Activated naive CD4-positive, alpha-beta T cell treated with anti-CD3 and anti-CD28 coated beads, Interleukin-2, amount 50 U/mL, for 72 hours (primary cell): ENCODE data around the gene B3GNT3. TPM values are rescaled to one million over a fixed set of nuclear protein-coding genes. Genes with fewer than 3 reads are reported as not detected.

Experiments
- ATAC-seq, 2 donors: fragments of 150-1000 bp; cut with Tn5 transposase; 2 replicates each; pipeline ENCODE4 v1.10.0; 2021; ENCODE audit warnings: mild to moderate bottlenecking in 2 of 2, moderate library complexity in 2 of 2
- DNase-seq, 2 donors: peaks; one replicate each; pipeline ENCODE4 v3.0.0; 2021 to 2022; ENCODE audit warnings: low spot score in 2 of 2
- H3K27ac Mint-ChIP-seq, 2 donors: one replicate each; pipeline ENCODE4 v1.8.0; 2022; ENCODE audit warnings: mild to moderate bottlenecking in 2 of 2, mixed read lengths in 2 of 2
- H3K36me3 Mint-ChIP-seq, 2 donors: one replicate each; pipeline ENCODE4 v1.8.0; 2022; ENCODE audit warnings: mixed read lengths in 2 of 2
- H3K9me3 Mint-ChIP-seq, 2 donors: one replicate each; pipeline ENCODE4 v1.8.0; 2022; ENCODE audit warnings: mixed read lengths in 2 of 2
- total RNA-seq, 2 donors: library from RNA; stranded (reverse); gene quantifications; one replicate each; pipeline ENCODE4 v1.2.3, GENCODE V29; 2022

Gene B3GNT3
- total RNA-seq, 2 donors from 2014 or later: 0.30 to 0.41 TPM

- ATAC-seq (no peak), DNase-seq (no peak)
- H3K36me3 Mint-ChIP-seq: peaks cover 35 to 68% of the 10 kb centered on the region in 2 donors
- peak overlapping the region; percentile 69 to 81 for H3K27ac Mint-ChIP-seq
- H3K9me3 Mint-ChIP-seq: peaks cover 0 to 4% of the 10 kb centered on the region in 2 donors
Observed at GRCh38 chr19:17836530-17836929, 41.6 kb downstream of the B3GNT3 start.

- peak overlapping the region in 1 of 2 donors; percentile 82 for H3K27ac Mint-ChIP-seq
- DNase-seq (no peak), ATAC-seq (no peak)
- H3K9me3 Mint-ChIP-seq: no peaks in the 10 kb centered on the region
- peaks cover 26 to 54% of the 10 kb centered on the region in 2 donors for H3K36me3 Mint-ChIP-seq
Observed at GRCh38 chr19:17837972-17838371, 43.0 kb downstream of the B3GNT3 start.

- H3K9me3 Mint-ChIP-seq: no peaks in the 10 kb centered on the region
- DNase-seq (no peak), ATAC-seq (no peak)
- H3K36me3 Mint-ChIP-seq: peaks cover 29 to 58% of the 10 kb centered on the region in 2 donors
- H3K27ac Mint-ChIP-seq: peak overlapping the region in 1 of 2 donors; percentile 72
Observed at GRCh38 chr19:17840019-17840418, 45.1 kb downstream of the B3GNT3 start.

GRCh38 chr19:17841371-17841809, 46.5 kb downstream of the B3GNT3 start:
- Mint-ChIP-seq H3K27ac (peak overlapping the region in 1 of 2 donors; percentile 13), H3K36me3 (peaks cover 21 to 54% of the 10 kb centered on the region in 2 donors), H3K9me3 (no peaks in the 10 kb centered on the region)
- DNase-seq (no peak), ATAC-seq (no peak)

- ATAC-seq (peak; percentile 13 to 81), DNase-seq (peak in 1 of 2 donors; percentile 74)
- H3K36me3 Mint-ChIP-seq: peaks cover 17 to 52% of the 10 kb centered on the region in 2 donors
- no peaks in the 10 kb centered on the region for H3K9me3 Mint-ChIP-seq
- no peak overlapping the region for H3K27ac Mint-ChIP-seq
Observed at GRCh38 chr19:17841810-17842662, 47.1 kb downstream of the B3GNT3 start.

GRCh38 chr19:17842663-17843291, 47.8 kb downstream of the B3GNT3 start:
- DNase-seq (no peak), ATAC-seq (no peak)
- H3K27ac Mint-ChIP-seq: no peak overlapping the region
- H3K9me3 Mint-ChIP-seq: no peaks in the 10 kb centered on the region
- H3K36me3 Mint-ChIP-seq: peaks cover 16 to 49% of the 10 kb centered on the region in 2 donors

GRCh38 chr19:17843292-17843827, 48.4 kb downstream of the B3GNT3 start:
- DNase-seq: no peak

GRCh38 chr19:17843908-17844490, 49.1 kb downstream of the B3GNT3 start:
- DNase-seq (no peak), ATAC-seq (no peak)
- Mint-ChIP-seq H3K27ac (peak overlapping the region; percentile 85 to 90), H3K9me3 (no peaks in the 10 kb centered on the region), H3K36me3 (peaks cover 11 to 39% of the 10 kb centered on the region in 2 donors)

More at GRCh38 chr19:17843292-17843827, 48.4 kb downstream of the B3GNT3 start:
- Mint-ChIP-seq H3K9me3 (no peaks in the 10 kb centered on the region), H3K27ac (no peak overlapping the region), H3K36me3 (peaks cover 11 to 43% of the 10 kb centered on the region in 2 donors)
- ATAC-seq: no peak

- DNase-seq: no peak
- peaks cover 6 to 40% of the 10 kb centered on the region in 2 donors for H3K36me3 Mint-ChIP-seq
- peak in 1 of 2 donors; percentile 27 for ATAC-seq
- H3K9me3 Mint-ChIP-seq: no peaks in the 10 kb centered on the region
- peak overlapping the region; percentile 85 to 98 for H3K27ac Mint-ChIP-seq
Observed at GRCh38 chr19:17846146-17846545, 51.2 kb downstream of the B3GNT3 start.

GRCh38 chr19:17847538-17848366, 52.8 kb downstream of the B3GNT3 start, which contains the start of gene JAK3:
Gene JAK3, minus strand, starts transcription at chr19:17847982. Its CDS starts 3,565 bp downstream, at chr19:17844417.
- DNase-seq: peak; percentile 84 to 91
- Mint-ChIP-seq H3K9me3 (peaks cover 0 to 4% of the 10 kb centered on the region in 2 donors), H3K27ac (peak within 1 kb of the TSS; percentile 85 to 98), H3K36me3 (peaks cover 5 to 46% of the 10 kb centered on the region in 2 donors)
- peak; percentile 79 to 90 for ATAC-seq

- ATAC-seq: no peak
- H3K36me3 Mint-ChIP-seq: peaks cover 5 to 40% of the 10 kb centered on the region in 2 donors
- peak overlapping the region; percentile 85 to 98 for H3K27ac Mint-ChIP-seq
- H3K9me3 Mint-ChIP-seq: peaks cover 0 to 4% of the 10 kb centered on the region in 2 donors
- no peak for DNase-seq
Observed at GRCh38 chr19:17848595-17849292, 53.8 kb downstream of the B3GNT3 start.

GRCh38 chr19:17854061-17854460, 59.1 kb downstream of the B3GNT3 start:
- ATAC-seq: no peak
- H3K36me3 Mint-ChIP-seq: peaks cover 0 to 17% of the 10 kb centered on the region in 2 donors
- H3K27ac Mint-ChIP-seq: no peak overlapping the region
- peaks cover 0 to 4% of the 10 kb centered on the region in 2 donors for H3K9me3 Mint-ChIP-seq
- no peak for DNase-seq

- DNase-seq: peak; percentile 91 to 98
Observed at GRCh38 chr19:17855280-17856152, 60.6 kb downstream of the B3GNT3 start.

GRCh38 chr19:17859533-17860330, 64.8 kb downstream of the B3GNT3 start, which contains the start of gene RPL18A:
Gene RPL18A, plus strand, starts transcription at chr19:17859910. Its CDS starts 47 bp downstream, at chr19:17859957.
- H3K27ac Mint-ChIP-seq: peak within 1 kb of the TSS; percentile 94 to 99

More at GRCh38 chr19:17855280-17856152, 60.6 kb downstream of the B3GNT3 start:
- H3K9me3 Mint-ChIP-seq: peaks cover 0 to 4% of the 10 kb centered on the region in 2 donors
- ATAC-seq: peak; percentile 41 to 46
- peaks cover 11 to 22% of the 10 kb centered on the region in 2 donors for H3K36me3 Mint-ChIP-seq
- no peak overlapping the region for H3K27ac Mint-ChIP-seq

More at GRCh38 chr19:17859533-17860330, 64.8 kb downstream of the B3GNT3 start, which contains the start of gene RPL18A:
- ATAC-seq (peak; percentile 96 to 97), DNase-seq (peak; percentile 96 to 100)
- Mint-ChIP-seq H3K36me3 (peaks cover 40 to 43% of the 10 kb centered on the region in 2 donors), H3K9me3 (no peaks in the 10 kb centered on the region)
